GDM1 (cell line): ENCODE data around the gene ID3.

Experiments used
- DNase-seq: peaks from one replicate; lab custom pipeline; 2025; lab: John Stamatoyannopoulos, UW

ID3 gene

DNA sequence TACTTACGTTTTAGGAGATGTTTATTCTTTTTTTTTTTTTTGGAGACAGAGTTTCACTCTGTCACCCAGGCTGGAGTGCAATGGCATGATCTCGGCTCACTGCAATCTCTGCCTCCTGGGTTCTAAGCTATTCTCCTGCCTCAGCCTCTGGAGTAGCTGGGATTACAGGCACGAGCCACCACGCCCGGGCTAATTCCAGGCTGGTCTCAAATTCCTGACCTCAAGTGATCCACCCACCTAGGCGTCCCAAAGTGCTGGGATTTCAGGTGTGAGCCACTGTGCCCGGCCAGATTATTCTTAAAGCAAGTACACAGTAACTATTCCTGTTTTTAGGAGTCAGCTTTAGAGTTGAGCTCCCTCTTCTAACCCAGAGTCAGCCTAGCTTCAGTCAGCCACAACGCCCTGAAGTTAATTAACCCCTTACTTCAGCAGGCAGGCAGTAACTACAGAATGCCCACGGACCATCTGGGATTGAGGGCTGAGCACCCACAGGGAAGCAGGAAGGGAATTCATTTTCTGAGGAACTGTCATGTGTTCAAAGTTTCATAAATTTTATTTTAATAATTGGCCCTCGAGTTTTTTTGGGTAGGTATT, 5.3 kb upstream of the ID3 start:
- DNase-seq: no peak

DNA sequence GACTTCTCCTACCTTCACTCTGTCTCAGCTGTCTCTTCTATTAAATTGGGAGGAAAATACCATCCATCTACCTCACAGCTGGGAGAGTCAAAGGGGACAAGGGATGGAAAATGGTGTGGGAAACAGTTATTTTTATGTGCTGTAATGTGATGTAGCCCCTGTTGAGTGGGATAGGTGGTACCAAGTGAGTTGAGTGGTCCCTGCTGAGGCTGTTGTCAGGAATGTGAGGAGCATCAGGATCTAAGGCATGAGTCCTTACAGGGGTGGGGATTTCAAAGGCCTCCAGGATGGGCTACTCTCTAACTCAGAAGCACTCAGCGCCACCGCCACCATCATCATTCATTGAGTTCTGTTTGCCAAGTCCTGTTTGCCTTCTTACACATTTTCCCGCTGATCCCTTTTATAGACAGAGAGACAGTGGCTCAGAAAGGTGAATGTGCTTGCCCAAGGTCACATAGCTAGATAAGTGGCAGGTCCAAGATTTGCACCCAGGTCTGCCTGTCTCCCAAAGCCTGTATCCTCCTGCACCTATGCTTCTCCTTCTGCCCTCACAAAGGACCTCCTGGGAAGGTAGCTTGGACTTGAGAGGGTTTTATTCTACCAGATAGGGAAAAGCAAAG, 4.6 kb upstream of the ID3 start:
- no peak for DNase-seq

DNA sequence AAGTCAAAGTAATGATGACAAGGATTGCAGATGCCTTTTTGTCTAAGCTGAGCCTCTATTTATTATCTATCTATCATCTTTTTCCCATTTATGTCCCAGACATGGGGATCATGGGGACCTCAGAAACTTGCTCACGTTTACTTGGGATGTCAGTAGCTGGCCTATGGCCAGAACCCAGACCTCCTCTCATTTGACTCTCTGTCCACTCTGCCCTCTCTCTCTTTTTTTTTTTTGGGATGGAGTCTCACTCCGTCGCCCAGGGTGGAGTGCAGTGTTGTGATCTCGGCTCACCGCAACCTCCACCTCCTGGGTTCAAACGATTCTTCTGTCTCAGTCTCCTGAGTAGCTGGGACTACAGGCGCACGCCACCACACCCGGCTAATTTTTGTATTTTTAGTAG, 3.7 kb upstream of the ID3 start:
- no peak for DNase-seq

DNA sequence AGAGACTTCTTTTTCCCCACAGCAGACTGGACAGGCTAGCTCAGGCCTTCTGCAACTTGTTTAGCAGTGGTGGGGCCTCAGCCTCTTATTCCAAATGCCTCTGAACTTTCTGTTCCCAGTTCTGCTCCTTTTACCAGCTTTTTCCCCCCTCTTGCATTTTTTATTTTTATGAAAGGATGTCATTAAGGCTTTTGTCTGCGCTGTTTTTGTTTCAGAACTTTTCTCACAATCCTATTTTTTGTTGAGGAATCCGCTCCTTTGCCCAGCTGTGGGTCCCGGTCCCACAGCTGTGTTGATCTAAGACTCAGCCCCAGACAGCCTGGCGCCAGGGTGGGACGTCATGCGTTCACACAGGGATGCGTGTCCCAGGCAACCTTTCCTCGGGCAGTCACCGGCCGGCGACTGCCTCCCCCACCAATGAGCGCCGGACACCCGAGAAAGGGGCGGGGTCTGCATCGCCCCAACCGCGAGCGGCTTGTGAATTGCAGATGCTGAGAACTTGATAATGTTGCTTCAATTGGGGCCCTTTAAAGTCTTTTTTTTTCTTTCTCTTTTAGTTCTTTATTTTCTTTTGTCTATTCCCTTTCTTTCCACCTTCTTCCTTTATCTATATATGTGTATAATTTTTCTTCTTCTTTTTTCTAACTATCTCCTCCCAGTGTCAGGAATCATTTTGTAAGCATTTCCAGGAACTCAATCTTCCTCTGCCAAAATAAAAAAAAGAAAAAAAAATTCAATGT, 3.0 kb upstream of the ID3 start:
- DNase-seq: peak; percentile 68

DNA sequence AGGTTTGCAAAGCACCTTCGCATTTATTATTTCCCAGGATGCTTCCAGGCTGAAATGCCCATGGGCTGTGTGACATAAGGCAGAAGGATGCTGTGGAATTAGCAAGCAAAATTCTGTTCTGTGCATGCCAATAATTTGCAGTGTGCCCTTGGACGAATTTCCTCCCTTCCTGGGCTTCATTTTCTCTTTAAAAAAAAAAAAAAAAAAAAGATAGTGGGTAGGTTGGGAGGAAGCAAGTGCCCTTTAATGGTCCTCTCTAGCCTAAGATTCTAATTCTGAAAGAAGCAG, 2.5 kb upstream of the ID3 start:
- no peak for DNase-seq

DNA sequence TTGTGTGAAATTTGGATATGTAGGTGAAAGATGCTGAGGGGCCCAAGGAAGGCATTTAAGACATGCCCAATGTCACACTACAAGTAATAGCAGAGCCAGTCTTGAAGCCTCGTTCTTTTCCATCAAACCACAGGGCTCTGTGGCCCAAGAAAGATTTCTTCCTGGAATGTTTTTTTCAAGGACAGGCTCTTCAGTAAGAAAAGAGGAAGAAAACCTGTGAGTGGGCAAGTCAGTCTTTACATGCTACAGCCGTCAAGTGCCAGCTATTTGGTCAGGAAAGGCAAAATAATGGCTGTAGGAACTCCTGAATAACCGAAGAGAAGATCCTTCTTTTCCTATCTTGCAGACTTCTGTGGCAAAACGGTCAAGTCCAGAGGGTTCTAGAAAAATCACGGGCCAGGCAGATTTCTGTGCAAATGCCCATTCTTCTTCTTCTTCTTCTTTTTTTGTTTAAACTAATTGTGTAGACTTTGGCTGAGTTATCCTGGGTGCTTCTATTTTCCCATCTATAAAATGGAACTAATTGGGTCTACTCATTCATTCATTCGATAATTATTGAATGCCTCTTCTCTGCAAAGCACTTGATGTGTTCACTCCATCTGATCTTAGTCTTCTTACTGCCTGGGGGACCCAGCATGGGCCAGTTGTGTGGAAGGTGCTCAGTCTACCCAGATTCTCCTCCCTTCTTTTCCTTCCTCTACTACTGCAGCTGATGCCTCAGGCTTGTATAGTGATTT, 1.9 kb upstream of the ID3 start:
- no peak for DNase-seq

DNA sequence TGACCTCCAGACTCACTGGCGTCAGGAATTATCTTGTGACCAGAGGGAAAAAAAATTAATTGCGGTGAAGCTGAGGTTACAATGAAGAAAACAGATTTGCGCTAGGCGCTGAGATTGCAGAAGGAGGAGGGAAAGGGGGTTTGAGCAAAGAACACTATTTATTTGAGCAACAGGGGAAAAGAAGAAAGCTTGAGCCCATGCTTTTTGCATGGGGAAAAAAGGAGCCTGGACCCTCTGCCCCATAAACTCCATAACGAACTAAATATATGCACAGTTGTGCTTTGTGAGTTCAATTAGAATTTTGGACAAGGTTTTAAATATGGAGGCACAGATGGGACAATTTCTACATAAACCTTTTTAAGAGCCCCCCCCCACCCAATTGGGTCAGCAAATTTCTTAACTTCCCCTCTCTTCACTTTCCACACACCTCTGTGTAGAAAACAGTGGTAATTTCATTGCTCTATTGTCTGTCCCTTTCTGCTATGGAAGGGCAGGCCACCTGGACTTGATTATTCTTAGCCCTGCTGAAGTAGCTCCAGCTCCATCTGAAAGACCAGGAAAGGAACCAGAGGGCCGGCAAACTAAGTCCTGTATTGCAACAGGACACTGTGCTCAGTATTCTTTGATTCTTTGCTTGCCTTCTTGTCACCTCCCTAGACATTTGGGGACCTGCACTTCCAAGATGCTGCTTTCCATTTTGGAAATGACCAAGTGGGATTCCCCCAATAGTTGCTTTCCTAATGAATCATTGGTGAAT, 862 bp upstream of the ID3 start:
- DNase-seq: no peak

DNA sequence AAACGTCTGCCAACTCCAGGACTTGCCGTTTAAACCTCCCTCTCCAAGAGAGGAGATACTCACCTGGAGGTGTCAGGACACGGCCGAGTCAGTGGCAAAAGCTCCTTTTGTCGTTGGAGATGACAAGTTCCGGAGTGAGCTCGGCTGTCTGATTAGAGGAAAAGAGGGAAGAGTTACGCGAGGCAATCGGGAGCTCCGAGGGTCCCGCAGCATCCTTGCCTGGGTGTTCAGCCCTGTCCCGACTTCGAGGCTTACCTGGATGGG, 497 bp downstream of the ID3 start:
- DNase-seq: no peak

DNA sequence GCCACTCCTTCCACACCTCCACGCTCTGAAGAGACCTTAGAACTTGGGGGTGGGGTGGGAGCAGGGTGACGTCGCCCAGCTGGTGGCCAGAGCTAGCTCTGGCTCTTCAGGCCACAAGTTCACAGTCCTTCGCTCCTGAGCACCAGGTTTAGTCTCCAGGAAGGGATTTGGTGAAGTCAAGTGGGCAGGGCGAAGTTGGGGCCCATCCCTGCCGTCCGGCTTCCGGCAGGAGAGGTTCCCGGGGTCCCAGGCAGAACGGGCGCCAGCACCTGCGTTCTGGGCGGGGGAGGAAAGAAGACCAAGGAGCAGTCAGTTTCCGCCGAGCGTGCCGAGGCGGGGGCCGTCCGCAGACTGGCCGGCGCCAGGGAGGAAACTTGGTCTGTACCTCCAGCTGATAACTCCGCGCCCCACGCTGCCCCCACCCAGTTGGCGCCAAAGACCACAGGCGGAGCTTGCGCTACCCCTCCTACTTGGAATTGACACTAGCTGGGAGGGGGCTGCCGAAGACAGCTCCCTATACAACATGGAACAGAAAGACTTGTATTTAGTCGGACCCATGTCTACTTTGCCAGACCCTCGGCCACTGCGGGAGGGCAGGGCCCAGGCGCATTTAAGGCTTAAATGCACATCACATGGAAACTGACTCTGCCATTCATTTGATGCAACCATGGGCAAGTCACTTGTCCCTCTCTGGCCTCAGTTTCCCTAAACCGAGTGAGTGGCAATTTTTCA, 995 bp downstream of the ID3 start:
- no peak for DNase-seq

DNA sequence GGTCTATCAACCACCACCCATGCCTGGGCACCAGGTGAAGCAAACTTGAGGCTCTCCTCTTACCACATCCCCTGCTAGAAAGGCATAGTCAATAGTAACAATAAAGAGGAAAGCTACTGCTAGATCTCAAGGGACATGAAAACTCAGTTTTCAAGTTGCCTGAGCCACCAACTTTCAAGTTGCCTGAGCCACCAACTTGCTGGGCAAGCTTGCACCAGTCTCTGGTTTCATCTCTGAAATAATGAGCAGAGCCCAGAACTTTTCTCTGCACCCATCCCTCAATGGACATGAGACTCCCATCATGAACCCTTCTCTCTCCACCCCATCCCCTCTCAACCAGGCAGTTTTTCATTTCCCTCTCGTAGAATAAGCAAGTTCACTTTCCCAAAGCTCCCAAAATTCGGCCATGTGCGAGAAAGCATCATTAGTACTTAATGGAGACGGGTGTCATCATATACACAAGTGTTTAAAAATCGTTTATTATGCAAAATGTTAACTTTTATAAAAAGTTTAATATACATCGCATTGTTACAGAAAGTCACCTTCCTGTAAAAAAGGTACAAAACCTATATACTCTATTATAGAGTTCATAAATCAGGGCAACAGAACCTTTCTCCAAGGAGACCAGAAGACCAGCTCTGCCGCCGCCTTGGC, 1.7 kb downstream of the ID3 start:
- DNase-seq: no peak

DNA sequence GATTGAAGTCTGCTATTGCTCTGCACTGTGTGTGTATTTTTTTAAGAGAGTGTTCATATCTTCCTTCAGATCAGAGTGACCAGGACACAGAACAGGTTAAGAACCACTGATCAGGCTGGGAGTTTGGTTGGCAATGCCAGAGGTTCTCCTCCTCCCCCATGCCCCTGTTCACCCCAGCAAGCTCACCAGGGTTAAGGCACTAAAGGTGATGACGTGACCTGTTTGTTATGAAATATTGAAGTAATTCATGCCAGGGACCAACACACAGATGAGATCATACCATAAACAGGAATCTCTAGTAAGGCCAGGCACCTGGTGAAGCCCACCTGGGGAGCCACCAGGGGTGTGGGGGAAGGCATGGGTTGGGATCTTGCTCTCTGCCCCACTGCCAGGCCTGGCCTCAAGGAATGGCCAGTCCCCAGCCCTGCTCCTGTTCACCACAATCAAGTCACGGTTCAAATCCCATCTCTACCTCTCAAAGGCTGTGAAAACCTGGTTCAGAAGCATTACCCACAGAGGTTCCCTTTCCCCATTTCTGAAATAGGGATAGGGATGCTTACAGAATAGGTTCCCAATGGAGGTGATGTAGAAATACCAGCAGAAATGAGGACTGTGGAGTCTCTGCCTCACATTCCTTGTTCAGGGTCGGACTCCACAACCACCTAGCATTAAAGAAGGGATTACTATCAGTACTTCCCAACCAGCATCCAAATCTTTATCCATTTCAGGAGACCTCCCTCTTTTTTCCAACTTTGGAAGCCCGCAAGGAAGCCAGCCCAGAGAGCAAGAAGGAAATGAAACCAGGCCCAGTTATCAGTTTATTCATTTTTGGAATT, 2.4 kb downstream of the ID3 start:
- no peak for DNase-seq

DNA sequence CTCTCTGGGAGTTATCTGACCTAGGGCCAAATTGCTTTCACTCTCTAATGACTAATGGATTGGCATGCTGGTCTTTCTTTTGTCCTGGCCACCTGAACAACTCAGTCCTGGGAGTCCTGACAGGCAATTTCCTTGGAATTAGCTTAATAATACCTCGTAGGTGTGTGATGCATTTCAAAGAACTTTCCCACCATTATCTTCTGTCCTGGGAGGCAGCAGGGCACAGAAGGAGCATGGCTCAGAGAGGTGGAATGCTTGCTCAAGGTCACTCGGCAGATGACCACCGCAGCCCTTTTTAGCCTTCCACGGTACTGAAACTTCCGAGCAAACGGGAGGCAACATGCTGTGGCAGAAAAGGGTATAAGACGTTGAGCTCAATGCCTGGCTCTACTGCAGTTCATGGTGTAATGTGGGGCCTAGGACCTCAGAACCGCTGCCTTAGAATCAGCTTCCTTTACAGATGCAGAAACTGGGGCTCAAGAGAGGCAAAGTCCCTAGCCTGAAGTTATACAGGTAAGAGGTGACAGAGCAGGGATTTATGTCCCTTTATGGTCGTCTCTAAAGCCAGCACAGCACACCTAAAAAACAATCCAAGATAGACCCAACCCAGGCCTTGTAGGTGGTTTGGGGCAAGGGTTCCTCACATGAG, 3.2 kb downstream of the ID3 start:
- no peak for DNase-seq

DNA sequence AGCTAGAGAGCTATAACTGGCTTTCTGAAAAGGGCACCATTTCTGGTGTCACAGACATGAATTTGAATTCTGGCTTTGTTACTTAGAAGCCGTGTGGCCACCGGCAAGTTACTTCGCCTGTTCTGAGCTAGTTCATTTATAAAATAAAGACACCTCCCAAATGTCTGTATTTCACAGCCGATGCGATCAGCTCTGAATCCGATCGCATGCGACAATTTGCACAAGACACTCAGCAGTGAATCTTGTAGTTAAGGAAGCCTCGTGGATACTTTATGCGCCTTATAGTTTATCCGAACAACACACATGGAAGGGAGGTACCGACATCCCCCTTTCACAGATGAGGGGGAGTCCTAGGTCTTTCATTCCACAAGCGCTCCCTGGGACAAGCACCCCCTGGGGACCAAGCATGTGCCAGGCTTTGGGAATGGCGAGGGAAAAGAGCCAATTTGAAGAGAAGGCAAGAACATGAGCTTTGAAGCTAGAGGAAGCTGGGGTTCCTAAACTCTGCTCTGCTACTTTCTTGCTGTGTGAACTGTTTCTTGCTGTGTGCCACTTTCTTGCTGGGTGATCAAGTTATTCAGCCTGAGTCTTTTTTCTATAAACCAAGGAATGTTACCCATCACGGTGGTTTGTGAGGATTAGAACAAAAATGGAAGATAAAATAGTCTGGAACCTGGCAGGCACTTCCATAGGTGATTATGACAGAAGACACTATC, 3.9 kb downstream of the ID3 start:
- DNase-seq: no peak

DNA sequence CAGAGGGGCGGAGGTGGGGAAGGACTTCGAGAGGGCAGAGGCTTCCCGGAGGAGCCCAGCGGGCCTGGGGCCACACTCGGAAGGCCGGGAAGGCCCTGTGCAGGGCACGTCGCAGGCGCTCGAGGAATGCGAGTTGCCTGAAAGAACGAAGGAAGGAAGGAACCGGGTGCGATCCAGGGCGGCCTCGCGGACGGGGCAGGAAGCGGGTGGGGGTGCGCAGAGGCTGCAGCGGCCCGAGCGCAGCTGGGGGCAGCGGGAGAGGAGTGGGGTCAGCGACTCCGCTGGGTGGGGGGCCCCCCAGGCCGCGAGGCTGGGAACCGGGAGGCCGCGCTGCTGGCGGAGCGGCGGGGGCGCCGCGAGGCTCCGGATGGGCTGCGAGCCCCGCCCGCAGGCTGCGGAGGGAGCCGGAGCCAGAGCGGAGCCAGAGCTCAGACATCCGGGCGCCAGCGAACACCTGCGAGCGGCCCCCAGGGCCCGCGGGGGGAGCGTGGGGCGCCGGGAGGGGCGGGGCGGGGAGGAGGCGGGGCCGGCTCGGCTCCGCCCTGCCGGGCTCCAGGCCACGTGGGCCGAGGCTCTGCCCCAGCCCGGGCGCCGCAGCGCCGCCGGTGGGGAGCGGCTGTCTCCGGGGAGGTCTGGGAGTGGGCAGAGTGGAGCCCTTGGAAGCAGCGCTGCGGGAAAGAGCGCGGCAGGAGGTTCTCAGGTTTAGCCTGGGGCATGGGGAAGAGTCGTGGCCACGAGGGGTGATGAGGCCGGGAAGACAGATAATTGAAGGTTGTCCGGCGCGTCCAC, 4.6 kb downstream of the ID3 start:
- DNase-seq: peak; percentile 69

DNA sequence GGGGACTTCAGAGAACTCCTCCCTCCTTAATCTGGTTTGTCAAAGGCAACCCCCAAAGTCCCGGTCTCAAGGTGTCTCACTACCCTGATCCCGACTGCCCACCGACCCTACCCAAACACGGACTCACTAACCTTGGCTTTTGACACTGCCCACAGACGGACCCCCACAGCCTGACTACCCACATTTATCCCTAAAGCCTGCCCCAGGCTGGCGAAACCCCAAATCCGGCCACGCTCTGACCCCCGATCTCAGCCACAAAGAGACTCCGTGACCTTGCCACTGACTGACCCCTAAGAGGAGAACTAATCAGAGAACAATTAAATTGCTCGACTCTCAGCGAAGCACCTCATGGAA, 5.2 kb downstream of the ID3 start:
- DNase-seq: no peak

DNA sequence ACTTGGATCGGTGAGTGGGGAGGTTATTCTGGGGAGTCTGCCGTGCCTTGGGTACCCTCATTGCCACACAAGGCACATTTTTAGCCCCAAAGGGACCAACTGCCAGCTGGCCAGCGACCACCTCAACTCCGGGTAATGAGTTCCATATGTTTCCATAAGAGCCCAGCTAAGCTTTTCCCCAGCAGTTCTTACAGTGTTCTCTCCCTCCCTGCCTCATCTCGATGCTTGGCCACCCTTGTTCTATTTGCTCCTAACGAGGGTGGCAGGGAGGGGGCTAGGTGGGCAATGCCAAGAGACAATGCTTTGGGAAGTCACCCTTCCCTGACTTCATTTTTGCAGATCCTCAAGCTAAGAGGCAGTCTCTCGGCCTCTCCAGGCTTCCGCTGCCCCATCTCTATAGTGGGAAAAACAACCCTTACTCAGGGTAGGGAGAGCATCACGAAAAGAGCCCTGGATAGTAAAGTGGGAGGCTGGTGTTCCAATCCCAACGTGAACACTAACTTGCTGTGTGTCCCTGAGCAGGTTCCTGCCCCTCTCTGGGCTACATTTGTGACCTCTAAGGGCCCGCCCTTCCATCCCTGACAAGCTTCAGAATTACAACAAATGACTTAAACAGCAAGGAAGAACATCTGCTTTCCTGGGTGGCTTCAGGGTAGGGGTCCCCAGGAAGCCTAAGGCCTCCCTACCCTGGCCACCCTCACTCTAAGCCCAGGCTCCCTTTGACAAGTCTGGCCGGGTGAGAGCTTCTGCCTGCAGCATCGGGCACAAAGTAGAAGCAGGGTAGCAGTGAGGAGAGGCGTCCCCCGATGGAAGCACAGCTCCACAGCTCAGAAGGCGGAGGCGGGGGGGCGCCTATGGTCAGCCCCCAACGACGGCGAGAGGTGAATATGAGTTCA, 5.8 kb downstream of the ID3 start:
- DNase-seq: no peak

DNA sequence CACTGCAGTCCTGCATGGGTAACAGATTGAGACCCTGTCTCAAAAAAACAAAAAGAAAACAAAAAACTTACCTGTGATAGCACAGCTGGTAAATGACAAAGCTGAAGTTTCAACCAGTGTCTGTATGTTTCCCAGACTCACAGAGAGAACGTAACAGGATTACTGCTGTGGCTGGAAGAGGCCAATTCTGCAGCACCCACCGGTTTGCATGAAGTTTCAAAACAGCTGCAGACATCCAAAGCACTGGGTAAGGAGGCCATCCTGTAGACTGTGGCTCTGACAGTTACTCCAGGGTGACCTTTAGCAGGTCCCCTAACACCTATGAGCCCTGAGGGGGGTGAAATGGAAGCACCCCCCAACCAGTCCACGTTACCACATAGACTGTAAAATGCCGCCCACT, 7.5 kb downstream of the ID3 start:
- no peak for DNase-seq

DNA sequence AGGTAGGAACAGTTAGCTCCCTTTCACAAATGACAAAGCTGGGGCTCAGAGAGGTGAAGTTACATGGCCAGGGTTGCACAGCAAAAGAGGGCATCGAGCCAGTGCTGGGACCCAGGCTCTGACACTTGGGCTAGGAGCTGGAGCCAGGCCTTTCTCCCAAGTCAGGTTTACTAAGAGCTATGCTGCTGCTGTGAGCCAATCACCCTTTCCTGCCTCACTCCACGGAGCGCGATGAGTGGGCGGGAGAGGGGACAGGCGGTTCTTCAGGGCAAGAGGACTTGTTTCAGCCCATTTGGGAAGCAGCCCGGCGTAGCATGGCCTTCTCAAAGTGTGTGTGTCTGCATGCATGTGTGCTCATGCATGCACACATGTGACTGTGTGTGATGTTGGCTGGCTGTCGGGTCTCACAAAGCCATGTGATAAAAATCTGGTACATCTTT, 10.6 kb downstream of the ID3 start:
- no peak for DNase-seq
